H1 (cell line): Measurements from ENCODE around the gene RPL31.

Source experiments
- ATF3 ChIP-seq: IDR thresholded peaks from 2 replicates; pipeline ENCODE4 v1.6.1; 2011; ENCODE audit warnings: low read depth, mild to moderate bottlenecking, low read length; ENCODE audit not compliant: insufficient read depth
- CTCF ChIP-seq, 3 experiments: IDR thresholded peaks; 1 replicate in 2 of 3; 2 replicates in 1 of 3; pipeline versions ENCODE4 v1.5.1 to v1.6.1; 2011; ENCODE audit warnings: low read length in 3 of 3, mild to moderate bottlenecking in 3 of 3, inconsistent platforms in 2 of 3, low read depth in 1 of 3, moderate library complexity in 1 of 3; ENCODE audit not compliant: insufficient read depth in 1 of 3; ENCODE audit errors: control extremely low read depth in 1 of 3
- EZH2 ChIP-seq: fragments of 200-600 bp; sonication (generic); IDR thresholded peaks from 2 replicates; pipeline ENCODE4 v1.7.1; 2012; ENCODE audit warnings: low read depth, mild to moderate bottlenecking, moderate library complexity, low read length, inconsistent platforms; ENCODE audit not compliant: severe bottlenecking
- POLR2A ChIP-seq, 2 experiments: IDR thresholded peaks; 1 replicate in 1 of 2; 2 replicates in 1 of 2; pipeline ENCODE4 v1.6.1; 2011; ENCODE audit warnings: low read depth in 2 of 2, low read length in 2 of 2, mild to moderate bottlenecking in 2 of 2; ENCODE audit errors: control extremely low read depth in 1 of 2
- POLR2AphosphoS5 ChIP-seq: IDR thresholded peaks from 2 replicates; pipeline ENCODE4 v1.6.1; 2011; ENCODE audit warnings: low read depth, low read length
- RAD21 ChIP-seq, 2 experiments: IDR thresholded peaks in 1 of 2; conservative IDR thresholded peaks in 1 of 2; 2 replicates each; pipeline ENCODE4 v1.6.1; 2011; ENCODE audit warnings: low read depth in 2 of 2, low read length in 2 of 2, improper control_type of control experiment in 1 of 2, inconsistent platforms in 1 of 2, mild to moderate bottlenecking in 1 of 2, moderate library complexity in 1 of 2
- RFX5 ChIP-seq: IDR thresholded peaks from 2 replicates; pipeline ENCODE4 v1.6.1; 2011; ENCODE audit warnings: low read depth, low read length, improper control_type of control experiment, borderline replicate concordance
- SIN3A ChIP-seq, 2 experiments: IDR thresholded peaks in 1 of 2; conservative IDR thresholded peaks in 1 of 2; 2 replicates each; pipeline ENCODE4 v1.6.1; 2011 to 2012; ENCODE audit warnings: low read length in 2 of 2, improper control_type of control experiment in 1 of 2, low read depth in 1 of 2, mild to moderate bottlenecking in 1 of 2
- SP1 ChIP-seq: IDR thresholded peaks from 2 replicates; pipeline ENCODE4 v1.6.1; 2011; ENCODE audit warnings: low read depth, low read length
- SRF ChIP-seq: IDR thresholded peaks from 2 replicates; pipeline ENCODE4 v1.6.1; 2011; ENCODE audit warnings: mild to moderate bottlenecking, low read depth, low read length, moderate library complexity
- SUZ12 ChIP-seq: fragments of 200-600 bp; sonication (generic); IDR thresholded peaks from 2 replicates; pipeline ENCODE4 v1.6.1; 2012; ENCODE audit warnings: mild to moderate bottlenecking, inconsistent platforms, low read length, moderate library complexity, mixed read lengths
- USF2 ChIP-seq: IDR thresholded peaks from 2 replicates; pipeline ENCODE4 v1.6.1; 2011; ENCODE audit warnings: low read length, improper control_type of control experiment
- YY1 ChIP-seq: IDR thresholded peaks from 2 replicates; pipeline ENCODE4 v1.6.1; 2011; ENCODE audit warnings: low read depth, mild to moderate bottlenecking, low read length
- ZNF274 ChIP-seq: IDR thresholded peaks from 2 replicates; pipeline ENCODE4 v1.7.0; 2012; ENCODE audit warnings: low read length, borderline replicate concordance; ENCODE audit errors: extremely low read depth

- TF ChIP-seq ATF3 = no peak
- TF ChIP-seq CTCF (IDR thresholded peaks at IDR 0.05; ENCODE audit: control extremely low read depth in 1 of 3, insufficient read depth in 1 of 3, low read depth in 1 of 3, low read length in 3 of 3) = no peak
- TF ChIP-seq POLR2A (IDR thresholded peaks at IDR 0.05; ENCODE audit: control extremely low read depth in 1 of 2, low read depth in 2 of 2, low read length in 2 of 2) = no peak
- no peak for TF ChIP-seq POLR2AphosphoS5
- TF ChIP-seq EZH2 = no peak
- TF ChIP-seq SRF = no peak
- no peak for TF ChIP-seq SIN3A (conservative IDR thresholded peaks at IDR 0.05 in 1 of 2, IDR thresholded peaks at IDR 0.05 in 1 of 2; ENCODE audit: low read depth in 1 of 2, low read length in 2 of 2)
- no peak for TF ChIP-seq YY1
- TF ChIP-seq RFX5 = no peak
- no peak for TF ChIP-seq USF2
- TF ChIP-seq SP1 = no peak
- TF ChIP-seq ZNF274 = no peak
- no peak for TF ChIP-seq RAD21 (IDR thresholded peaks at IDR 0.05 in 1 of 2, conservative IDR thresholded peaks at IDR 0.05 in 1 of 2; ENCODE audit: low read depth in 2 of 2, low read length in 2 of 2)
- TF ChIP-seq SUZ12 = no peak
These were observed 11.3 kb upstream of the RPL31 start for GRCh38 chr2:100990650-100991403.
